WTC11 (cell line): ENCODE measurements around the gene SLC4A11.

Experiments
- ATF3 ChIP-seq: sonication (generic); formaldehyde crosslinking; conservative IDR thresholded peaks from 2 replicates; pipeline ENCODE4 v1.8.1; 2022; ENCODE audit warnings: mild to moderate bottlenecking, missing genetic modification reagents
- CTCF ChIP-seq: fragments of 200-600 bp; IDR thresholded peaks from 2 replicates; pipeline ENCODE4 v1.8.0; 2022; ENCODE audit warnings: antibody characterized with exemption
- E2F4 ChIP-seq: sonication (generic); formaldehyde crosslinking; IDR thresholded peaks from 2 replicates; pipeline ENCODE4 v1.8.1; 2022; ENCODE audit warnings: low read depth, mild to moderate bottlenecking, moderate library complexity, missing genetic modification reagents, borderline replicate concordance
- FOXK1 ChIP-seq: sonication (generic); formaldehyde crosslinking; IDR thresholded peaks from 2 replicates; pipeline ENCODE4 v1.8.0; 2022; ENCODE audit warnings: mild to moderate bottlenecking, moderate library complexity, missing genetic modification reagents
- GABPB1 ChIP-seq: sonication (generic); formaldehyde crosslinking; IDR thresholded peaks from 2 replicates; pipeline ENCODE4 v1.8.1; 2023; ENCODE audit warnings: mild to moderate bottlenecking, missing genetic modification reagents
- JUN ChIP-seq: sonication (generic); formaldehyde crosslinking; IDR thresholded peaks from 2 replicates; pipeline ENCODE4 v1.8.0; 2023; ENCODE audit warnings: mild to moderate bottlenecking, missing genetic modification reagents
- MLX ChIP-seq: sonication (generic); formaldehyde crosslinking; IDR thresholded peaks from 2 replicates; pipeline ENCODE4 v1.8.1; 2023; ENCODE audit warnings: mild to moderate bottlenecking, missing genetic modification reagents, moderate library complexity
- NFYB ChIP-seq: sonication (generic); formaldehyde crosslinking; conservative IDR thresholded peaks from 2 replicates; pipeline ENCODE4 v1.8.0; 2022; ENCODE audit warnings: low read depth, missing genetic modification reagents
- TCF7 ChIP-seq: sonication (generic); formaldehyde crosslinking; IDR thresholded peaks from 2 replicates; pipeline ENCODE4 v1.8.0; 2022; ENCODE audit warnings: mild to moderate bottlenecking, low read depth, missing genetic modification reagents, moderate library complexity
- ZNF263 ChIP-seq: sonication (generic); formaldehyde crosslinking; IDR thresholded peaks from 2 replicates; pipeline ENCODE4 v1.8.1; 2022; ENCODE audit warnings: low read depth, mild to moderate bottlenecking, moderate library complexity, missing genetic modification reagents
- ZNF423 ChIP-seq: fragments of 250-450 bp; sonication (Bioruptor Pico); IDR thresholded peaks from 2 replicates; pipeline ENCODE4 v2.1.2; 2022; ENCODE audit warnings: mild to moderate bottlenecking, moderate library complexity
- ZNF425 ChIP-seq: fragments of 250-450 bp; sonication (Bioruptor Pico); conservative IDR thresholded peaks from 2 replicates; pipeline ENCODE4 v1.9.0; 2021; ENCODE audit warnings: mild to moderate bottlenecking

- TF ChIP-seq CTCF (no peak), ZNF263 (CRISPR knock-in tag) (no peak), FOXK1 (CRISPR knock-in tag) (no peak), GABPB1 (peak; percentile 63), NFYB (CRISPR knock-in tag) (no peak), ZNF425 (CRISPR knock-in tag) (no peak), ATF3 (CRISPR knock-in tag) (no peak), E2F4 (CRISPR knock-in tag) (no peak), JUN (CRISPR knock-in tag) (no peak), TCF7 (CRISPR knock-in tag) (no peak), MLX (no peak), ZNF423 (no peak)
These were observed 14.1 kb downstream of the SLC4A11 start for GRCh38 chr20:3224681-3225421.
